Spleen (tissue), 13 donors: ENCODE measurements around the gene MS4A6A. TPM values are rescaled to one million over a fixed set of nuclear protein-coding genes. Genes with fewer than 3 reads are reported as not detected.
A peak's percentile ranks its signal among the peaks of the same experiment; 100 is the strongest.

Experiments
- DNase-seq: peaks from one replicate; pipeline ENCODE4 v3.0.0-alpha.2; 2020
- H3K27ac ChIP-seq, 8 donors: fragments of 200-600 bp; sonication (generic) in 7 of 8; 1 replicate in 4 of 8; 2 replicates in 4 of 8; pipeline versions ENCODE4 v1.5.0 to v1.8.0; 2016 to 2021; ENCODE audit warnings: inconsistent platforms in 4 of 8, mild to moderate bottlenecking in 4 of 8, moderate library complexity in 1 of 8
- H3K27me3 ChIP-seq, 7 donors: fragments of 200-600 bp; sonication (generic) in 6 of 7; replicated peaks in 1 of 7; 1 replicate in 4 of 7; 2 replicates in 3 of 7; pipeline versions ENCODE4 v1.5.0 to v1.8.0; 2016 to 2021; ENCODE audit warnings: inconsistent platforms in 3 of 7, mild to moderate bottlenecking in 1 of 7
- H3K36me3 ChIP-seq, 6 donors: fragments of 200-600 bp; sonication (generic) in 5 of 6; 1 replicate in 4 of 6; 2 replicates in 2 of 6; pipeline versions ENCODE4 v1.5.0 to v1.8.0; 2016 to 2021; ENCODE audit warnings: inconsistent platforms in 2 of 6
- H3K4me1 ChIP-seq, 6 donors: fragments of 200-600 bp; sonication (generic) in 5 of 6; 1 replicate in 3 of 6; 2 replicates in 3 of 6; pipeline versions ENCODE4 v1.5.0 to v1.8.0; 2016 to 2021; ENCODE audit warnings: inconsistent platforms in 3 of 6
- H3K4me3 ChIP-seq, 8 donors: fragments of 200-600 bp; sonication (generic) in 7 of 8; 1 replicate in 4 of 8; 2 replicates in 4 of 8; pipeline versions ENCODE4 v1.5.0 to v1.8.0; 2016 to 2021; ENCODE audit warnings: inconsistent platforms in 4 of 8, mild to moderate bottlenecking in 4 of 8, moderate library complexity in 2 of 8
- H3K9me3 ChIP-seq, 8 donors: fragments of 200-600 bp; sonication (generic) in 7 of 8; 1 replicate in 4 of 8; 2 replicates in 4 of 8; pipeline versions ENCODE4 v1.5.0 to v1.8.0; 2016 to 2021; ENCODE audit warnings: inconsistent platforms in 4 of 8
- POLR2A ChIP-seq, 3 donors: fragments of 450-650 bp; IDR thresholded peaks; one replicate each; pipeline ENCODE4 v1.5.1; 2017; ENCODE audit warnings: antibody characterized with exemption in 3 of 3, mild to moderate bottlenecking in 1 of 3
- POLR2AphosphoS5 ChIP-seq, 3 donors: sonication (generic); formaldehyde crosslinking; IDR thresholded peaks; one replicate each; pipeline ENCODE4 v1.5.1; 2017; ENCODE audit warnings: antibody characterized with exemption in 3 of 3
- WGBS, 5 donors: extraction: QIAGEN DNeasy Blood & Tissue Kit in 3 of 5; methylation state at CpG; one replicate each; pipeline versions ENCODE4 v1.1.5 to v1.1.7; 2013 to 2018; 5-methylcytosine and 5-hydroxymethylcytosine counted together
- intact Hi-C: fragments of 100-400 bp; cut with DNase I; formaldehyde crosslinking; loops from one replicate; pipeline ENCODE4 v1.15.0; 2023; ENCODE audit warnings: low total_unique reads
- long read RNA-seq, 2 donors: transcript quantifications; one replicate each; lab custom pipeline, GENCODE V29; 2026
- polyA plus RNA-seq, 3 donors: library from polyadenylated mRNA; stranded (reverse); fragments of 200-250 nt; gene quantifications; one replicate each; pipeline ENCODE4 v1.2.1, GENCODE V29; 2013
- total RNA-seq, 7 donors: library from RNA; depleted of rRNA in 3 of 7; stranded (reverse); fragments of >200 nt in 3 of 7; fragmentation: NEBNext Ultra II Directional in 4 of 7; extraction: Animal tissue kit (Norgen Biotek cat#: 25700) in 4 of 7; gene quantifications; one replicate each; pipeline versions ENCODE4 v1.1.0 to v1.2.1, GENCODE V29; 2016 to 2021
- TF ChIP-seq, protein P1 (sequence below), 11 experiments: fragments of 200-600 bp in 7 of 11; fragments of 450-650 bp in 4 of 11; sonication (generic) in 4 of 11; IDR thresholded peaks in 8 of 11; conservative IDR thresholded peaks in 3 of 11; 1 replicate in 7 of 11; 2 replicates in 4 of 11; pipeline versions ENCODE4 v1.4.0 to v1.8.0; 2016 to 2021; ENCODE audit warnings: antibody characterized with exemption in 11 of 11, inconsistent platforms in 4 of 11, mild to moderate bottlenecking in 1 of 11
- donor health status: healthy with polysubstance abuse.
- donor health status: DM: no; HTN: no; CAD: no; lungs with moderate emphysema.
- donor health status: DM: no; HTN: no; CAD: no.
- donor health status: Bipolar disorder and iron deficiency.
- donor health status: healthy.
- donor health status: DM: no; HTN: no; CAD: no.
- donor health status: DM: yes; HTN: yes; CAD: no.

The MS4A6A gene, protein sequence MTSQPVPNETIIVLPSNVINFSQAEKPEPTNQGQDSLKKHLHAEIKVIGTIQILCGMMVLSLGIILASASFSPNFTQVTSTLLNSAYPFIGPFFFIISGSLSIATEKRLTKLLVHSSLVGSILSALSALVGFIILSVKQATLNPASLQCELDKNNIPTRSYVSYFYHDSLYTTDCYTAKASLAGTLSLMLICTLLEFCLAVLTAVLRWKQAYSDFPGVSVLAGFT
- 100 to 1,000 TPM; 109 to 560 (median 309) TPM for total RNA-seq
- polyA plus RNA-seq, result 100 to 1,000 TPM; 121 to 197 (median 176) TPM
- long read RNA-seq, donor 1, transcript MS4A6A-208 (6 exons, 1,806 nt), result major isoform, 21 of 142 reads
- long read RNA-seq, donor 1, transcript MS4A6A-215 (4 exons, 640 nt), result minor isoform, 5 of 142 reads
- long read RNA-seq, donor 1, partial matches to known transcripts, result 111 of 142 reads
- long read RNA-seq, donor 1, other reads (novel, unspliced or antisense), result 0 of 142 reads
- long read RNA-seq, donor 2, transcript MS4A6A-208 (6 exons, 1,806 nt), result major isoform, 19 of 72 reads
- long read RNA-seq, donor 2, partial matches to known transcripts, result 45 of 72 reads
- long read RNA-seq, donor 2, other reads (novel, unspliced or antisense), result 0 of 72 reads

DNA sequence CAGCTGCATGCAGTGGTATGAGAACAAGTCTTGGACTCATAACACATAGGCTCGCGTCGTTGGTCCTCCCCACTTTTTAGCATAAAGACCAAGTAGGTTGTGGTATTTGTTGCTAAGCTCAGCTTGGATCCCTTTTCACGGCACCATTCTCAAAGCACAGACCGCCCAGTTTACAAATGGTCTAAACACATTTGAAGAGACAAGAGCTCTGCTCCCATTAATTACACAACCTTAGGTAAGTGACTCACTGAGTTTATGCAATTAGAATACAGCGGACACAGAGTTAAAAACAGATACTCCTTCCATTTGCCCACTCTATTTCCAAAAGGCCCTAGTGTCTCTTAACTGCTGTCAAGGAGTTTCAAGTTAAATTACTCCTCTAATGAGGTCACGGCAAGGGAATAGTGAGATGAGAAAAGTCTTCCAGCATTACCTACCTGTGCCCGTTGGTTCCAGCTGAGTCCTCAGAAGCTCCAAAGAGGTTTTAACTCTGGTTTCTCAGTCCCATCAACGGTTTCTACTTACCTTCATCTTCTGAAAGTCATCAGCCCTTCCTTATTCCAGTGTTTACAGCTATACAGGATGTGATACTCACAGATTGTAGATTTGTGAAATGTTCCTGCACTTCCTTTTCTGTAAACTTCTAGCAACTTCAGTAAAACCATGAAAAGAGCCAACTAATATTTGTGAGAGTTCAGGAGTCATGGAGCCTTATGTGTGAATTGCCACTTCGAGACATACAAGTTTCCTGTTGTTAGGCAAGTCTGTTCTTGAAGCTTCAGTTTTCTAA is at the start of gene MS4A6A:
TSS of gene MS4A6A (minus strand) at position 543 of the 790 bp plus-strand sequence. CDS start 1,356 bp downstream, outside the sequence.
- Histone ChIP-seq H3K4me3 (peak within 1 kb of the TSS in 7 of 8 donors; percentile 0 to 65 (median 28)), H3K36me3 (peaks cover 0 to 21% (median 0%) of the 10 kb centered on the region in 6 donors), H3K27ac (peak within 1 kb of the TSS in 7 of 8 donors; percentile 55 to 90 (median 79)), H3K4me1 (peaks cover 5 to 43% (median 22%) of the 10 kb centered on the region in 6 donors), H3K9me3 (peaks cover 0 to 9% (median 0%) of the 10 kb centered on the region in 8 donors), H3K27me3 (no peaks in the 10 kb centered on the region)
- intact Hi-C loops, result no loop called here
- WGBS, 5 donors, result 47 to 67% (median 52%) methylated on average over 9 to 10 of the region's 10 CpGs
- TF ChIP-seq POLR2A (IDR thresholded peaks at IDR 0.05), result no peak
- TF ChIP-seq, protein P1, sequence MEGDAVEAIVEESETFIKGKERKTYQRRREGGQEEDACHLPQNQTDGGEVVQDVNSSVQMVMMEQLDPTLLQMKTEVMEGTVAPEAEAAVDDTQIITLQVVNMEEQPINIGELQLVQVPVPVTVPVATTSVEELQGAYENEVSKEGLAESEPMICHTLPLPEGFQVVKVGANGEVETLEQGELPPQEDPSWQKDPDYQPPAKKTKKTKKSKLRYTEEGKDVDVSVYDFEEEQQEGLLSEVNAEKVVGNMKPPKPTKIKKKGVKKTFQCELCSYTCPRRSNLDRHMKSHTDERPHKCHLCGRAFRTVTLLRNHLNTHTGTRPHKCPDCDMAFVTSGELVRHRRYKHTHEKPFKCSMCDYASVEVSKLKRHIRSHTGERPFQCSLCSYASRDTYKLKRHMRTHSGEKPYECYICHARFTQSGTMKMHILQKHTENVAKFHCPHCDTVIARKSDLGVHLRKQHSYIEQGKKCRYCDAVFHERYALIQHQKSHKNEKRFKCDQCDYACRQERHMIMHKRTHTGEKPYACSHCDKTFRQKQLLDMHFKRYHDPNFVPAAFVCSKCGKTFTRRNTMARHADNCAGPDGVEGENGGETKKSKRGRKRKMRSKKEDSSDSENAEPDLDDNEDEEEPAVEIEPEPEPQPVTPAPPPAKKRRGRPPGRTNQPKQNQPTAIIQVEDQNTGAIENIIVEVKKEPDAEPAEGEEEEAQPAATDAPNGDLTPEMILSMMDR (IDR thresholded peaks at IDR 0.05 in 8 of 11, conservative IDR thresholded peaks at IDR 0.05 in 3 of 11), result no peak
- peak in 1 of 3 donors; percentile 15 for TF ChIP-seq POLR2AphosphoS5 (IDR thresholded peaks at IDR 0.05)
- no peak for DNase-seq

DNA sequence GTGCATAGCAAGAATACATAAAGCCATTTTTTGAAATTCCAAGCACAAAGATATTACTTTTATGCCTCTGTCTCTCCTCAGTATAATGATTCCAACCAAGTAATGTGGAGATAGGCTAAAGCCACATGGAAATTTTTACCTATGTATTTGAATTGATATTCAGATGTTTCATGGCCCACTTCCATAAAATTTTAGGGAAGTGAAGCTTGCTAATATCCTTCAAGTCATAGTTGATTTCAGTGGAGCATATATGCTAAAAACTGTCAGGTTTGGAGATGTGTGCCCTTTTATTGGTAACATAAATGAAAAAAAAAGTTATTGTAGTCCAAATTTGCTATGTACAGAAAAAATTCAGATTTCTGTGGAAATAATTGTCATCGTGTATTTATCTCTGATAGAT is 47.8 kb upstream of the MS4A6A start:
- Histone ChIP-seq H3K4me3 (no peak overlapping the region), H3K9me3 (no peaks in the 10 kb centered on the region), H3K27me3 (no peaks in the 10 kb centered on the region), H3K4me1 (peaks cover 0 to 10% (median 0%) of the 10 kb centered on the region in 6 donors), H3K36me3 (no peaks in the 10 kb centered on the region), H3K27ac (no peak overlapping the region)
- no peak for DNase-seq
- WGBS, 5 donors, result 66 to 83% (median 75%) methylated on average over 1 of the region's 1 CpG
- intact Hi-C loops, result no loop called here
- TF ChIP-seq, protein P1 (IDR thresholded peaks at IDR 0.05 in 8 of 11, conservative IDR thresholded peaks at IDR 0.05 in 3 of 11), result no peak
- no peak for TF ChIP-seq POLR2AphosphoS5 (IDR thresholded peaks at IDR 0.05)
- no peak for TF ChIP-seq POLR2A (IDR thresholded peaks at IDR 0.05)

DNA sequence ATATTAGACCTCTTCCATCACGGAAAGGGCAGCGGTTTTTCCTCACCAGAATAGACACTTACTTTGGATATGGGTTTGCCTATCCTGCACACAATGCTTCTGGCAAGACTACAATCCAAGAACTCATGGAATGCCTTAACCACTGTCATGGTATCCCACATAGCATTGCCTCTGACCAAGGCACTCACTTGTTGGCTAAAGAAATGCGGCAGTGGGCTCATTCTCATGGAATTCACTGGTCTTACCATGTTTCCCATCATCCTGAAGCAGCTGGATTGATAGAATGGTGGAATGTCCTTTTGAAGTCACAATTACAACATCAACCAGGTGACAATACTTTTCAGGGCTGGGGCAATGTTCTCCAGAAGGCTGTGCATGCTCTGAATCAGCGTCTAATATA is 39.3 kb upstream of the MS4A6A start:
- no peaks in the 10 kb centered on the region for H3K36me3 ChIP-seq
- no peaks in the 10 kb centered on the region for H3K4me1 ChIP-seq
- no peaks in the 10 kb centered on the region for H3K27me3 ChIP-seq
- 86 to 96% (median 92%) methylated on average over 4 of the region's 4 CpGs for WGBS, 5 donors
- intact Hi-C loops, result no loop called here
- H3K27ac ChIP-seq, result no peak overlapping the region
- TF ChIP-seq POLR2A (IDR thresholded peaks at IDR 0.05) (no peak), POLR2AphosphoS5 (IDR thresholded peaks at IDR 0.05) (no peak)
- TF ChIP-seq, protein P1 (IDR thresholded peaks at IDR 0.05 in 8 of 11, conservative IDR thresholded peaks at IDR 0.05 in 3 of 11), result no peak
- no peak overlapping the region for H3K4me3 ChIP-seq
- no peak for DNase-seq
- H3K9me3 ChIP-seq, result no peaks in the 10 kb centered on the region
